NCI-H510A (cell line): ENCODE results near the gene CYP3A5.

Experiments used
- DNase-seq: peaks from one replicate; lab custom pipeline; 2025; lab: John Stamatoyannopoulos, UW

The CYP3A5 gene

GRCh38 chr7:99615989-99616358 lies 63.8 kb downstream of the CYP3A5 start:
- no peak for DNase-seq

DNA sequence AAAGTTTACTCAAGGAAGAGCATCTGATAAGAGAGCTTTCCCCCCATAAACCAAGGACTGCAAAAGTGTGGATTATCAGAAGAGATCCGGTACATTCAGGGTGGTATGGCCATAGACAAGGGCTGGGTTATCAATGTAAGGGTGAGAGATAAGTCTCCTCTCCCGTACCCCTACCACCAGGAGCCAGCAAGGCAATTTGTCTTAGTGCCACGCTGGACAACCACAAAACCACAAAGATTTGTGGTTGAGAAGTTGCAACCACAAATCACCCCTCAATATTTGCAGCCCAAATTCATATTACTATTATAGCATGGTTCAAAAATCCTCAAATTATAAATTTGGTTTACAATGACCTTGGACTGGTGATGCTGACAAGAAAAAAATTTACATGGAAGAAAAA lies 65.3 kb downstream of the CYP3A5 start:
- no peak for DNase-seq

- no peak for DNase-seq
Measured at GRCh38 chr7:99607548-99607947, 72.2 kb downstream of the CYP3A5 start.

DNA sequence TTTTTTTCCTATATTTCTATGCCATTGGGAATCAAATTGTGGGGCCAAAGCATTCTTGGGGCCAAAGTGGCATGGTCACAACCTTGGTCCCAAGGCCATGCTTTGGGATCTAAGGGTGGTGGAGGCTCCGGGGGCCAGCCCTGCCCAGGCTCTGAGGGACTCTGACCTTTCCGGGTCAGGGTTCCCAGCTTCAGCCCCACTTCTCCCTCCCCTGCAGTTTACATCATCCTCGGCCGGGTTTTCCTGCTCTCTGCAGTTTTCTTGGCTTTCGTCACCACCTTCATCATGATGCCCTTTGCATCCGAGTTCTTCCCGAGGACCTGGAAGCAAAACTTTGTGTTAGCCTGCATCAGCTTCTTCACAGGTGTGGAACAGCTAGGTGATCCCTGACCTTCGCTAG lies 73.3 kb downstream of the CYP3A5 start:
- DNase-seq: no peak

GRCh38 chr7:99605527-99605926 lies 74.3 kb downstream of the CYP3A5 start:
- DNase-seq: no peak

- DNase-seq: no peak
Measured at GRCh38 chr7:99601656-99602310, 78.0 kb downstream of the CYP3A5 start.

- no peak for DNase-seq
Measured at GRCh38 chr7:99599836-99600235, 80.0 kb downstream of the CYP3A5 start.
